ENCODE measurements around the gene BLVRB. TPM values are rescaled to one million over a fixed set of nuclear protein-coding genes. Genes with fewer than 3 reads are reported as not detected.
"Not testable (repeated sequence)": the region's sequence is repeated elsewhere in the genome, so short reads cannot be mapped to it uniquely, and the experiment has no call there.

The BLVRB gene
- total RNA-seq, 4 donors from 2014 or later, result 159 to 223 (median 194) TPM

- no peak overlapping the region for H3K4me3 ChIP-seq
- intact Hi-C loops (cut with DNase I), result no loop called here
- H3K36me3 ChIP-seq, result peaks cover 24 to 60% (median 29%) of the 10 kb centered on the region in 4 donors
- no peaks in the 10 kb centered on the region for H3K27me3 ChIP-seq
- DNase-seq (ENCODE audit: extremely low spot score), result no peak
- 89% methylated on average over 5 of the region's 5 CpGs for WGBS
- H3K4me1 ChIP-seq, result peaks cover 4 to 6% (median 5%) of the 10 kb centered on the region in 4 donors
- no peak for TF ChIP-seq CTCF (IDR thresholded peaks at IDR 0.05)
- H3K9me3 ChIP-seq, result no peaks in the 10 kb centered on the region
- H3K27ac ChIP-seq (replicated peaks in 1 of 4), result no peak overlapping the region
Measured at GRCh38 chr19:40457048-40457447, 8.5 kb downstream of the BLVRB start.

- peaks cover 24 to 78% (median 45%) of the 10 kb centered on the region in 4 donors for H3K36me3 ChIP-seq
- intact Hi-C loops (cut with DNase I), result not testable (repeated sequence)
Measured at GRCh38 chr19:40453943-40454342, 11.6 kb downstream of the BLVRB start.

GRCh38 chr19:40453151-40453735, 12.3 kb downstream of the BLVRB start:
- intact Hi-C loops (cut with DNase I), result no loop called here
- Histone ChIP-seq H3K27me3 (no peaks in the 10 kb centered on the region), H3K4me1 (no peaks in the 10 kb centered on the region), H3K36me3 (peaks cover 28 to 79% (median 47%) of the 10 kb centered on the region in 4 donors), H3K4me3 (no peak overlapping the region), H3K9me3 (no peaks in the 10 kb centered on the region), H3K27ac (replicated peaks in 1 of 4) (no peak overlapping the region)
- 84% methylated on average over 5 of the region's 5 CpGs for WGBS
- no peak for TF ChIP-seq POLR2AphosphoS5 (IDR thresholded peaks at IDR 0.05)
- TF ChIP-seq POLR2A (IDR thresholded peaks at IDR 0.05; ENCODE audit: low read depth), result no peak
- TF ChIP-seq CTCF (IDR thresholded peaks at IDR 0.05), result no peak
- no peak for TF ChIP-seq EP300 (IDR thresholded peaks at IDR 0.05)
- no peak for DNase-seq (ENCODE audit: extremely low spot score)

More at GRCh38 chr19:40453943-40454342, 11.6 kb downstream of the BLVRB start:
- H3K4me1 ChIP-seq; H3K27ac ChIP-seq (replicated peaks in 1 of 4); H3K27me3 ChIP-seq; DNase-seq (ENCODE audit: extremely low spot score); H3K4me3 ChIP-seq; H3K9me3 ChIP-seq: not testable (repeated sequence)
- 87% methylated on average over 6 of the region's 6 CpGs for WGBS

- Histone ChIP-seq H3K27ac (replicated peaks in 1 of 4) (no peak overlapping the region), H3K27me3 (no peaks in the 10 kb centered on the region), H3K4me3 (no peak overlapping the region), H3K36me3 (peaks cover 20 to 79% (median 47%) of the 10 kb centered on the region in 4 donors), H3K4me1 (no peaks in the 10 kb centered on the region), H3K9me3 (no peaks in the 10 kb centered on the region)
- intact Hi-C loops (cut with DNase I), result no loop called here
- TF ChIP-seq EP300 (IDR thresholded peaks at IDR 0.05) (no peak), POLR2A (IDR thresholded peaks at IDR 0.05; ENCODE audit: low read depth) (no peak), POLR2AphosphoS5 (IDR thresholded peaks at IDR 0.05) (no peak), CTCF (IDR thresholded peaks at IDR 0.05) (no peak)
- WGBS, result 69% methylated on average over 5 of the region's 5 CpGs
- DNase-seq (ENCODE audit: extremely low spot score), result no peak
Measured at GRCh38 chr19:40452016-40452415, 13.5 kb downstream of the BLVRB start.

- H3K36me3 ChIP-seq, result peaks cover 16 to 72% (median 44%) of the 10 kb centered on the region in 4 donors
- no peak overlapping the region for H3K4me3 ChIP-seq
- H3K4me1 ChIP-seq, result no peaks in the 10 kb centered on the region
- no peak for TF ChIP-seq POLR2AphosphoS5 (IDR thresholded peaks at IDR 0.05)
- no peak for TF ChIP-seq EP300 (IDR thresholded peaks at IDR 0.05)
- no peak for TF ChIP-seq CTCF (IDR thresholded peaks at IDR 0.05)
- TF ChIP-seq POLR2A (IDR thresholded peaks at IDR 0.05; ENCODE audit: low read depth), result no peak
- DNase-seq (ENCODE audit: extremely low spot score), result no peak
- no peaks in the 10 kb centered on the region for H3K9me3 ChIP-seq
- intact Hi-C loops (cut with DNase I), result no loop called here
- H3K27me3 ChIP-seq, result no peaks in the 10 kb centered on the region
- no peak overlapping the region for H3K27ac ChIP-seq (replicated peaks in 1 of 4)
- 96% methylated on average over 4 of the region's 4 CpGs for WGBS
Measured at GRCh38 chr19:40450664-40451063, 14.9 kb downstream of the BLVRB start.

Measured in esophagus muscularis mucosa (tissue), 4 donors.